ENCODE measurements around the gene BMPR2.
"Not testable (repeated sequence)": the region's sequence is repeated elsewhere in the genome, so short reads cannot be mapped to it uniquely, and the experiment has no call there.

BMPR2 gene

DNA sequence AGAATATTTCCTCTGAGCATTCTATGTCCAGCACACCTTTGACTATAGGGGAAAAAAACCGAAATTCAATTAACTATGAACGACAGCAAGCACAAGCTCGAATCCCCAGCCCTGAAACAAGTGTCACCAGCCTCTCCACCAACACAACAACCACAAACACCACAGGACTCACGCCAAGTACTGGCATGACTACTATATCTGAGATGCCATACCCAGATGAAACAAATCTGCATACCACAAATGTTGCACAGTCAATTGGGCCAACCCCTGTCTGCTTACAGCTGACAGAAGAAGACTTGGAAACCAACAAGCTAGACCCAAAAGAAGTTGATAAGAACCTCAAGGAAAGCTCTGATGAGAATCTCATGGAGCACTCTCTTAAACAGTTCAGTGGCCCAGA is 179.2 kb downstream of the BMPR2 start:
- Histone ChIP-seq H3K27me3 (ENCODE audit: insufficient read depth, low read length) (no peaks in the 10 kb centered on the region), H3K79me2 (ENCODE audit: control insufficient read depth, insufficient read depth, low read length, unreplicated experiment) (no peaks in the 10 kb centered on the region), H3K4me3 (ENCODE audit: low read depth, low read length) (no peak overlapping the region), H3K4me1 (ENCODE audit: control insufficient read depth, insufficient read depth, low read length, unreplicated experiment) (no peaks in the 10 kb centered on the region), H3K36me3 (ENCODE audit: insufficient read depth, low read length) (peaks cover 22% of the 10 kb centered on the region), H3K27ac (ENCODE audit: low read depth, low read length) (no peak overlapping the region), H2AFZ (ENCODE audit: low read length, unreplicated experiment) (no peak overlapping the region)

DNA sequence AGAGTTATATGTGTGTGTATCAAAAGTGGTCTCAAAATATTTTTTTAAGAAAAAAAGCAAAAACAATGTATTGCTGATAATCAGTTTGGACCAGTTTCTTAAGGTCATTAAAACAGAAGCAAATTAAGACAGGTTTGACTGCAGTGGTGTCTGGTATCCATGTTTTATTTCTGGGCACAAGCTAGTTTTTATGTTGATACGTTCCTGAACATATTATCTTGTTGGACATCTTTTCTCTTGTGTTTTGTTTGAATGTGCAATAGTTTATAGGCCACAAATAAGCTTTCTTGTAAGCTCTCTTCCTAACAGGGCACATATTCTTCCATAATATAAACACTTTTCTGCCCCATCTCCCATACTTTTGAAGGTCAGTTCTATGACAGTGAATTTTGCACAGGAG is 184.1 kb downstream of the BMPR2 start:
- Histone ChIP-seq H3K36me3 (ENCODE audit: insufficient read depth, low read length) (peaks cover 16% of the 10 kb centered on the region), H3K27me3 (ENCODE audit: insufficient read depth, low read length) (no peaks in the 10 kb centered on the region), H2AFZ (ENCODE audit: low read length, unreplicated experiment) (no peak overlapping the region), H3K4me1 (ENCODE audit: control insufficient read depth, insufficient read depth, low read length, unreplicated experiment) (no peaks in the 10 kb centered on the region), H3K4me3 (ENCODE audit: low read depth, low read length) (no peak overlapping the region), H3K27ac (ENCODE audit: low read depth, low read length) (no peak overlapping the region), H3K79me2 (ENCODE audit: control insufficient read depth, insufficient read depth, low read length, unreplicated experiment) (no peaks in the 10 kb centered on the region)

DNA sequence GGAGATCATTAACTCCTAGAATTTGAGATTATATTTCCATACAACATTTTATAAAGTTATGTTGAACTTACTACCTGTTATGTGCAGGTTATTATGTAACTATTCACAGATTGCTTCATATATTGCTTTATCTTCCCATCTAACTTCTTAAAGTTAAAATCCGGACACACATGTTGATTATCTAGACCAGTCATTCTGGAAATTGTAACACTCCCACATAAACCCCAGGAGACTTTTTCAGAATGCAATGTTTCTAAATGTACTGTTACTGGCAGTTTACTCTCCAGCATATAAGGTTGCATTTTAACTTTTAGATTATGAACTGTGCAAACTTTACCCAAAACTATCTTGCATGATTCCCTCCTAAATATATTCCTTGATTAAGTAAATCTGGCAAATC is 188.1 kb downstream of the BMPR2 start:
- Histone ChIP-seq H3K79me2 (ENCODE audit: control insufficient read depth, insufficient read depth, low read length, unreplicated experiment) (no peaks in the 10 kb centered on the region), H2AFZ (ENCODE audit: low read length, unreplicated experiment) (no peak overlapping the region), H3K27ac (ENCODE audit: low read depth, low read length) (no peak overlapping the region), H3K4me1 (ENCODE audit: control insufficient read depth, insufficient read depth, low read length, unreplicated experiment) (no peaks in the 10 kb centered on the region), H3K4me3 (ENCODE audit: low read depth, low read length) (no peak overlapping the region), H3K36me3 (ENCODE audit: insufficient read depth, low read length) (0 out of 2 replicates have a peak, but pooled peaks cover 5% of the 10 kb centered on the region), H3K27me3 (ENCODE audit: insufficient read depth, low read length) (no peaks in the 10 kb centered on the region)

- Histone ChIP-seq H3K36me3 (ENCODE audit: insufficient read depth, low read length) (0 out of 2 replicates have a peak, but pooled peaks cover 4% of the 10 kb centered on the region), H2AFZ (ENCODE audit: low read length, unreplicated experiment) (no peak overlapping the region), H3K4me3 (ENCODE audit: low read depth, low read length) (no peak overlapping the region), H3K27me3 (ENCODE audit: insufficient read depth, low read length) (no peaks in the 10 kb centered on the region), H3K27ac (ENCODE audit: low read depth, low read length) (no peak overlapping the region), H3K4me1 (ENCODE audit: control insufficient read depth, insufficient read depth, low read length, unreplicated experiment) (no peaks in the 10 kb centered on the region), H3K79me2 (ENCODE audit: control insufficient read depth, insufficient read depth, low read length, unreplicated experiment) (no peaks in the 10 kb centered on the region)
Measured at GRCh38 chr2:202566286-202566685, 190.2 kb downstream of the BMPR2 start.

DNA sequence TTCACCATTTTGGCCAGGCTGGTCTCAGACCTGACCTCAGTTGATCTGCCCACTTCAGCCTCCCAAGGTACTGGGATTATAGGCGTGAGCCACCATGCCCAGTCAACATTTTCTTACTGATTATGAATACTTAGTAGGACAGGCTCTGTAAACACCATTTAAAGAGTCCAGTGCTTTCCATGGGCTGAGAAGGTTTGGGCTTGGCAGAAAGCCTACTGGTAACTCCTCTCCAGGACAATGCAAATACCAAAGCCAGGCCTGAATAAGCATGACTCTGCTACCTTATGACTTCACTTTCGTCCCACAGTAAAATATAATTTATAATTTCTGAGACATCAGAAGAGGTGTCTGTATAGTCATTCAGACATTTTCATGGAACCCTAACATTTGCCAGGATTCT is 198.4 kb downstream of the BMPR2 start:
- Histone ChIP-seq H3K4me3 (ENCODE audit: low read depth, low read length) (no peak overlapping the region), H3K27me3 (ENCODE audit: insufficient read depth, low read length) (no peaks in the 10 kb centered on the region), H3K27ac (ENCODE audit: low read depth, low read length) (no peak overlapping the region), H3K4me1 (ENCODE audit: control insufficient read depth, insufficient read depth, low read length, unreplicated experiment) (no peaks in the 10 kb centered on the region), H3K79me2 (ENCODE audit: control insufficient read depth, insufficient read depth, low read length, unreplicated experiment) (no peaks in the 10 kb centered on the region), H2AFZ (ENCODE audit: low read length, unreplicated experiment) (no peak overlapping the region), H3K36me3 (ENCODE audit: insufficient read depth, low read length) (no peaks in the 10 kb centered on the region)

DNA sequence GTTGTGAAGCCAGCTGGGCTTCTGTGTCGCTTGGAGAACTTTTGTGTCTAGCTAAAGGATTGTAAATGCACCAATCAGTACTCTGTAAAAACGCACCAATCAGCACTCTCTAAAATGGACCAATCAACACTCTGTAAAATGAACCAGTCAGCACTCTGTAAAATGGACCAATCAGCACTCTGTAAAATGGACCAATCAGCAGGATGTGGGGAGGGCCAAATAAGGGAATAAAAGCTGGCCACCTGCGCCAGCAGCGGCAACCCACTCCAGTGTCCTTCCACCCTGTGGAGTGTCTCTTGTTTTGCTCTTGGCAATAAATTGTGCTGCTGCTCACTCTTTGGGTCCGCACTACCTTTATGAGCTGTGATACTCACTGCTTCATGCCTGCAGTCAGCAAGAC is 199.1 kb downstream of the BMPR2 start:
- not testable (repeated sequence) for H2AFZ ChIP-seq (ENCODE audit: low read length, unreplicated experiment); H3K27me3 ChIP-seq (ENCODE audit: insufficient read depth, low read length); H3K4me3 ChIP-seq (ENCODE audit: low read depth, low read length); H3K36me3 ChIP-seq (ENCODE audit: insufficient read depth, low read length); H3K4me1 ChIP-seq (ENCODE audit: control insufficient read depth, insufficient read depth, low read length, unreplicated experiment); H3K79me2 ChIP-seq (ENCODE audit: control insufficient read depth, insufficient read depth, low read length, unreplicated experiment); H3K27ac ChIP-seq (ENCODE audit: low read depth, low read length)

DNA sequence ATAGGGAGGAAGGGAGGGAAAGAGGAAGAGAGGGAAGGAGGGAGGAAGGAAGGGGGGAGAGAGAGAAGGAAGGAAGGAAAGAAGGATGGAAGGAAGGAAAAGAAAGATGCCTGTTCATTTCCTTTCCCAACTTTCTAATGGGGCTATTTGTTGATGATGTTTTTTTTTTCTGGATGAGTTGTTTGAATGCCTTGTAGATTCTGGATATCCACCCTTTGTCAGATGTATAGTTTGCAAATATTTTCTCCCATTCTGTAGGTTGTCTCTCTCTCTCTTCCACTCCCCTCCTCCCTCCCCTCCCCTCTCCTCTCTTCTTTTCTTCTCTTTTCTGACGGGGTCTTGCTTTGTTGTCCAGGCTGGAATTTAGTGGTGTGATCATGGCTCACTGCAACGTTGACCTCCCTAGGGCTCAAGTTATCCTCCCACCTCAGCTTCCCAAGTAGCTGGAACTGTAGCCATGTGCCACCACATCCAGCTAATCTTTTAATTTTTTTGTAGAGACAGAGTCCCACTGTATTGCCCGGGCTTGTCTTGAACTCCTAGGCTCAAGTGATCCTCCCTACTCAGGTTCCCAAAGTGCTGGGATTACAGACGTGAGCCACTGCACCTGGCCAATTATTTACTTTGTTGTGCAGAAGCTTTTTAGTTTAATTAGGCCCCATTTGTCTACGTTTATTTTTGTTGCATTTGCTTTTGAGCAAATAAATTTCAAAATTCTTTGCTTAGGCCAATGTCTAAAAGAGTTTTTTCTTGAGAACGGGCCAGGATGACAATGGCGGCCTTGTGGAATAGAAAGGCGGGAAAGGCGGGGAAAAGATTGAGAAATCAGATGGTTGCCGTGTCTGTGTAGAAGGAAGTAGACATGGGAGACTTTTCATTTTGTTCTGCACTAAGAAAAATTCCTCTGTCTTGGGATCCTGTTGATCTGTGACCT is 201.4 kb downstream of the BMPR2 start:
- H3K79me2 ChIP-seq (ENCODE audit: control insufficient read depth, insufficient read depth, low read length, unreplicated experiment): no peaks in the 10 kb centered on the region
- H3K4me1 ChIP-seq (ENCODE audit: control insufficient read depth, insufficient read depth, low read length, unreplicated experiment): no peaks in the 10 kb centered on the region
- no peaks in the 10 kb centered on the region for H3K36me3 ChIP-seq (ENCODE audit: insufficient read depth, low read length)
- no peaks in the 10 kb centered on the region for H3K27me3 ChIP-seq (ENCODE audit: insufficient read depth, low read length)
- H2AFZ ChIP-seq (ENCODE audit: low read length, unreplicated experiment): no peak overlapping the region
- no peak overlapping the region for H3K27ac ChIP-seq (ENCODE audit: low read depth, low read length)
- no peak overlapping the region for H3K4me3 ChIP-seq (ENCODE audit: low read depth, low read length)

GRCh38 chr2:202582846-202583245 is 206.7 kb downstream of the BMPR2 start:
- H3K79me2 ChIP-seq (ENCODE audit: control insufficient read depth, insufficient read depth, low read length, unreplicated experiment); H3K4me3 ChIP-seq (ENCODE audit: low read depth, low read length); H3K4me1 ChIP-seq (ENCODE audit: control insufficient read depth, insufficient read depth, low read length, unreplicated experiment); H2AFZ ChIP-seq (ENCODE audit: low read length, unreplicated experiment); H3K36me3 ChIP-seq (ENCODE audit: insufficient read depth, low read length); H3K27me3 ChIP-seq (ENCODE audit: insufficient read depth, low read length); H3K27ac ChIP-seq (ENCODE audit: low read depth, low read length): not testable (repeated sequence)

- no peak overlapping the region for H3K27ac ChIP-seq (ENCODE audit: low read depth, low read length)
- H3K79me2 ChIP-seq (ENCODE audit: control insufficient read depth, insufficient read depth, low read length, unreplicated experiment): no peaks in the 10 kb centered on the region
- H3K4me3 ChIP-seq (ENCODE audit: low read depth, low read length): no peak overlapping the region
- H3K27me3 ChIP-seq (ENCODE audit: insufficient read depth, low read length): no peaks in the 10 kb centered on the region
- H3K36me3 ChIP-seq (ENCODE audit: insufficient read depth, low read length): no peaks in the 10 kb centered on the region
- H3K4me1 ChIP-seq (ENCODE audit: control insufficient read depth, insufficient read depth, low read length, unreplicated experiment): no peaks in the 10 kb centered on the region
- no peak overlapping the region for H2AFZ ChIP-seq (ENCODE audit: low read length, unreplicated experiment)
Measured at GRCh38 chr2:202583709-202584219, 207.6 kb downstream of the BMPR2 start.

DNA sequence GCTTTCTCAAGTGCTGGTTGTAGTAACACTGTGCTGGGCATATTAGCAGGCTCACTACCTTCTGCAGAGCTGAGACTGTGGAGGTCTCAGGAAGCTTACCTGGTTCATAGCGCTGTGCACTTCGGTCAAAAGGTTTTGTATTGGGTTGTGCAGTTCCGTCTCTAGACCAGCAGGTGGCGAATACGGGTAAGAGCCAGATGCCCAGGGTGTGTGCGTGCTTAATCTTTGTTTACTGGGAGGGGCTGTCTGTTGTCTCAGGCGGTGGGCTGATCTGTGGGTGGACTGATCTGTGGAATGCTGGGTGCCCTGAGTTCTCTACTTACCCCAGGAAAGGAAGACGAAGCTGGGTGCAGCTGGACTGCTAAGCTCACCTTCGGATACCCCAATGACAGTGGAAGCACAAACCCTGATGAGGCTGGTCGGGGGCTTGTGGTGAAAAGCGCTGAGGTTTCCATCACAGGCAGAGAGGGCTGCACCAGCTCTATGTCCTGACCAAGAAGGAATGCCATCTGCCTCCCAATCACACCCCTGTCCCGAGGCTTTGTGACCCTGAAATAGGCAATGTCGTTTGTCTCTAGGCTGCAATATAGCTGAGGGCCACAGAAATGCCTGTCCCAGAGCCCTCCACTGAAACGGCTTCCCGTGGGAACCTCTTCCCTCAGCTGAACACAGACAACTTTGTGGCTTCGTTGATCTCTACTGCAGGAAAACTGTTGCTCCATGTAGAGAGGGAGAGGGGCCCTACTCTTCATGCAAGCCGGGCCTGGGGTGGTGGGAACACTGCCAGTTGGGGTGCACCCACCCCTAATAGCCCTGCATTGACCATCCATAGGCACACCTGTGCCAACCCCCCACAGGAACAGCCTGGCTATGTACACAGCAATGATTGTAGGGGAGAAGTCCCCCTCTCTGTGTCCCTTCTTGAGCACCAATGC is 212.8 kb downstream of the BMPR2 start:
- no peaks in the 10 kb centered on the region for H3K79me2 ChIP-seq (ENCODE audit: control insufficient read depth, insufficient read depth, low read length, unreplicated experiment)
- H3K4me3 ChIP-seq (ENCODE audit: low read depth, low read length): peak overlapping the region; percentile 35; the same call in 1 of the 2 replicates
- H3K4me1 ChIP-seq (ENCODE audit: control insufficient read depth, insufficient read depth, low read length, unreplicated experiment): no peaks in the 10 kb centered on the region
- H2AFZ ChIP-seq (ENCODE audit: low read length, unreplicated experiment): peak overlapping the region; percentile 52
- no peak overlapping the region for H3K27ac ChIP-seq (ENCODE audit: low read depth, low read length)
- H3K36me3 ChIP-seq (ENCODE audit: insufficient read depth, low read length): no peaks in the 10 kb centered on the region
- no peaks in the 10 kb centered on the region for H3K27me3 ChIP-seq (ENCODE audit: insufficient read depth, low read length)
